Peyer's patch (tissue), 4 donors: ENCODE results near the gene FYB1.

Source experiments
- CTCF ChIP-seq, 6 experiments: fragments of 450-650 bp in 4 of 6; fragments of 200-600 bp in 2 of 6; sonication (generic) in 1 of 6; IDR thresholded peaks; one replicate each; pipeline ENCODE4 v1.5.1; 2017 to 2019; ENCODE audit warnings: antibody characterized with exemption in 6 of 6, mild to moderate bottlenecking in 3 of 6, moderate library complexity in 1 of 6
- POLR2A ChIP-seq, 2 donors: fragments of 450-650 bp; IDR thresholded peaks; one replicate each; pipeline ENCODE4 v1.5.1; 2017; ENCODE audit warnings: antibody characterized with exemption in 2 of 2, mild to moderate bottlenecking in 2 of 2, moderate library complexity in 2 of 2

GRCh38 chr5:39238366-39239105 is 19.2 kb upstream of the FYB1 start:
- no peak for TF ChIP-seq CTCF (IDR thresholded peaks at IDR 0.05)
- TF ChIP-seq POLR2A (IDR thresholded peaks at IDR 0.05): no peak
